Measurements from ENCODE around the gene TMEM178B.
"Not testable (repeated sequence)": the region's sequence is repeated elsewhere in the genome, so short reads cannot be mapped to it uniquely, and the experiment has no call there.

TMEM178B gene

GRCh38 chr7:141074997-141075396 is 1.1 kb downstream of the TMEM178B start:
- Histone ChIP-seq H3K4me1 (ENCODE audit: control insufficient read depth, insufficient read depth, low read length, unreplicated experiment) (peaks cover 8% of the 10 kb centered on the region), H3K36me3 (ENCODE audit: insufficient read depth, low read length) (no peaks in the 10 kb centered on the region), H3K27me3 (ENCODE audit: insufficient read depth, low read length) (peaks cover 82% of the 10 kb centered on the region), H3K27ac (ENCODE audit: low read depth, low read length) (no peak overlapping the region), H2AFZ (ENCODE audit: low read length, unreplicated experiment) (no peak overlapping the region), H3K4me3 (ENCODE audit: low read depth, low read length) (no peak overlapping the region), H3K79me2 (ENCODE audit: control insufficient read depth, insufficient read depth, low read length, unreplicated experiment) (no peaks in the 10 kb centered on the region)

- Histone ChIP-seq H3K4me3 (ENCODE audit: low read depth, low read length) (no peak overlapping the region), H2AFZ (ENCODE audit: low read length, unreplicated experiment) (no peak overlapping the region), H3K27ac (ENCODE audit: low read depth, low read length) (no peak overlapping the region), H3K36me3 (ENCODE audit: insufficient read depth, low read length) (no peaks in the 10 kb centered on the region), H3K4me1 (ENCODE audit: control insufficient read depth, insufficient read depth, low read length, unreplicated experiment) (peaks cover 8% of the 10 kb centered on the region), H3K79me2 (ENCODE audit: control insufficient read depth, insufficient read depth, low read length, unreplicated experiment) (no peaks in the 10 kb centered on the region), H3K27me3 (ENCODE audit: insufficient read depth, low read length) (peaks cover 70% of the 10 kb centered on the region)
These were observed 2.5 kb downstream of the TMEM178B start for GRCh38 chr7:141076377-141076776.

GRCh38 chr7:141079219-141079618 is 5.4 kb downstream of the TMEM178B start:
- Histone ChIP-seq H3K27me3 (ENCODE audit: insufficient read depth, low read length) (peaks cover 43% of the 10 kb centered on the region), H3K79me2 (ENCODE audit: control insufficient read depth, insufficient read depth, low read length, unreplicated experiment) (no peaks in the 10 kb centered on the region), H3K4me1 (ENCODE audit: control insufficient read depth, insufficient read depth, low read length, unreplicated experiment) (no peaks in the 10 kb centered on the region), H2AFZ (ENCODE audit: low read length, unreplicated experiment) (no peak overlapping the region), H3K36me3 (ENCODE audit: insufficient read depth, low read length) (no peaks in the 10 kb centered on the region), H3K4me3 (ENCODE audit: low read depth, low read length) (no peak overlapping the region), H3K27ac (ENCODE audit: low read depth, low read length) (no peak overlapping the region)

DNA sequence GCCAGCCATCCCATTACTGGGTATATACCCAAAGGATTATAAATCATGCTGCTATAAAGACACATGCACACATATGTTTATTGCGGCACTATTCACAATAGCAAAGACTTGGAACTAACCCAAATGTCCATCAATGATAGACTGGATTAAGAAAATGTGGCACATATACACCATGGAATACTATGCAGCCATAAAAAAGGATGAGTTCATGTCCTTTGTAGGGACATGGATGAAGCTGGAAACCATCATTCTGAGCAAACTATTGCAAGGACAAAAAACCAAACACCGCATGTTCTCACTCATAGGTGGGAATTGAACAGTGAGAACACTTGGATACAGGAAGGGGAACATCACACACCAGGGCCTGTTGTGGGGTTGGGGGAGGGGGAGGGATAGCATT is 15.6 kb downstream of the TMEM178B start:
- H3K36me3 ChIP-seq (ENCODE audit: insufficient read depth, low read length); H2AFZ ChIP-seq (ENCODE audit: low read length, unreplicated experiment); H3K4me1 ChIP-seq (ENCODE audit: control insufficient read depth, insufficient read depth, low read length, unreplicated experiment); H3K27me3 ChIP-seq (ENCODE audit: insufficient read depth, low read length); H3K27ac ChIP-seq (ENCODE audit: low read depth, low read length); H3K79me2 ChIP-seq (ENCODE audit: control insufficient read depth, insufficient read depth, low read length, unreplicated experiment); H3K4me3 ChIP-seq (ENCODE audit: low read depth, low read length): not testable (repeated sequence)

GRCh38 chr7:141094336-141095070 is 20.6 kb downstream of the TMEM178B start:
- H3K36me3 ChIP-seq (ENCODE audit: insufficient read depth, low read length), result no peaks in the 10 kb centered on the region
- no peak overlapping the region for H3K4me3 ChIP-seq (ENCODE audit: low read depth, low read length)
- no peaks in the 10 kb centered on the region for H3K4me1 ChIP-seq (ENCODE audit: control insufficient read depth, insufficient read depth, low read length, unreplicated experiment)
- H3K27ac ChIP-seq (ENCODE audit: low read depth, low read length), result no peak overlapping the region
- no peak overlapping the region for H2AFZ ChIP-seq (ENCODE audit: low read length, unreplicated experiment)
- H3K27me3 ChIP-seq (ENCODE audit: insufficient read depth, low read length), result peaks cover 3% of the 10 kb centered on the region; the same call in 1 of the 2 replicates
- no peaks in the 10 kb centered on the region for H3K79me2 ChIP-seq (ENCODE audit: control insufficient read depth, insufficient read depth, low read length, unreplicated experiment)

DNA sequence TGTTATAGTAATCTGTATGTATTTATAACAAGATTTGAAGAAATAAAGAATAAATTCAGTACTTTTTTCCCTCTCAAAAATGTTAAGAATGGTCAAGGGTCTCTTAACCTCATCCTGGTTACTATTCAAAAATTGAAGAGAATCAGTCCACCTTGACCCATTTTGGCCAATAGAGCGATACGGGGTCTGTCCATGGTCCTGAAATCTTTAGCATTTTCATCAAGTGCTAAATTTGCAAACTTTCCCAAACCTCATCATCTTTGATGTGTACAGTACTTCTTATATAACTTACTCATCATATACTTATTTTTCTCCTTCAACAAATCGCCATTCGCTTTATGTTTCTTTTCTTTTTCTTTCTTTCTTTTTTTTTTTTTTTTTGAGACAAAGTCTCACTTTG is 23.6 kb downstream of the TMEM178B start:
- Histone ChIP-seq H3K36me3 (ENCODE audit: insufficient read depth, low read length) (no peaks in the 10 kb centered on the region), H3K79me2 (ENCODE audit: control insufficient read depth, insufficient read depth, low read length, unreplicated experiment) (no peaks in the 10 kb centered on the region), H3K27ac (ENCODE audit: low read depth, low read length) (no peak overlapping the region), H3K27me3 (ENCODE audit: insufficient read depth, low read length) (no peaks in the 10 kb centered on the region), H3K4me3 (ENCODE audit: low read depth, low read length) (no peak overlapping the region), H3K4me1 (ENCODE audit: control insufficient read depth, insufficient read depth, low read length, unreplicated experiment) (no peaks in the 10 kb centered on the region), H2AFZ (ENCODE audit: low read length, unreplicated experiment) (no peak overlapping the region)

- no peak overlapping the region for H3K4me3 ChIP-seq (ENCODE audit: low read depth, low read length)
- H2AFZ ChIP-seq (ENCODE audit: low read length, unreplicated experiment), result no peak overlapping the region
- H3K4me1 ChIP-seq (ENCODE audit: control insufficient read depth, insufficient read depth, low read length, unreplicated experiment), result no peaks in the 10 kb centered on the region
- no peaks in the 10 kb centered on the region for H3K27me3 ChIP-seq (ENCODE audit: insufficient read depth, low read length)
- H3K79me2 ChIP-seq (ENCODE audit: control insufficient read depth, insufficient read depth, low read length, unreplicated experiment), result no peaks in the 10 kb centered on the region
- no peak overlapping the region for H3K27ac ChIP-seq (ENCODE audit: low read depth, low read length)
- no peaks in the 10 kb centered on the region for H3K36me3 ChIP-seq (ENCODE audit: insufficient read depth, low read length)
These were observed 28.6 kb downstream of the TMEM178B start for GRCh38 chr7:141102436-141102835.

DNA sequence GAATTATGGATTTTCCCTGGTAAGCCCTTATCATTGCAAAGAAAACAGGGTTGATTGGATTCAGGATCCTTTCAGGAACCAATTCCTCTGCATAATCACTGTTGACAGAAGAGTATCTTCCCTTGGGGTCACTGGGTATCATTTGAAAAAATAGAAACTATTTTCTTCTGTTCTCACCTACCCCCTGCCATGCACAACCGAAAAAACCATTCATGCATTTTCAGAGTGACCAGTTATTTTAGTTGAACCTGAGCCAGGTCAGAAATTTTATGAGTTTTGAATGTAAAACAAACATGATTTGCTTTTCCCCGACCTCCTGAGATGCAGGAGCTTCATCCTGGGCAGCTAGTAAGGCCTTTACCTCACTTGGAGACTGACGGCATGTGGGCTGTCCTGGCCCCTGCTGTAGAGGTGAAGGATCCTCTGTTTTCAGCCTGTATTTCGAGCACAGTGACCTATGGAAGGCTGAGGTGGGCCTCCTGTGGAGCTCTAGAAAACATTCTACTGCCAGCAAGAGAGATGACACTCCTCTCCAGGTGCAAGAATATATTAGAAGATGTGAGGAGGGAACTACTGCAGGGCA is 30.1 kb downstream of the TMEM178B start:
- Histone ChIP-seq H3K4me1 (ENCODE audit: control insufficient read depth, insufficient read depth, low read length, unreplicated experiment) (no peaks in the 10 kb centered on the region), H3K36me3 (ENCODE audit: insufficient read depth, low read length) (no peaks in the 10 kb centered on the region), H2AFZ (ENCODE audit: low read length, unreplicated experiment) (no peak overlapping the region), H3K27ac (ENCODE audit: low read depth, low read length) (no peak overlapping the region), H3K79me2 (ENCODE audit: control insufficient read depth, insufficient read depth, low read length, unreplicated experiment) (no peaks in the 10 kb centered on the region), H3K4me3 (ENCODE audit: low read depth, low read length) (no peak overlapping the region), H3K27me3 (ENCODE audit: insufficient read depth, low read length) (no peaks in the 10 kb centered on the region)

- Histone ChIP-seq H3K79me2 (ENCODE audit: control insufficient read depth, insufficient read depth, low read length, unreplicated experiment) (no peaks in the 10 kb centered on the region), H3K36me3 (ENCODE audit: insufficient read depth, low read length) (no peaks in the 10 kb centered on the region), H2AFZ (ENCODE audit: low read length, unreplicated experiment) (no peak overlapping the region), H3K4me1 (ENCODE audit: control insufficient read depth, insufficient read depth, low read length, unreplicated experiment) (no peaks in the 10 kb centered on the region), H3K27me3 (ENCODE audit: insufficient read depth, low read length) (no peaks in the 10 kb centered on the region), H3K27ac (ENCODE audit: low read depth, low read length) (no peak overlapping the region), H3K4me3 (ENCODE audit: low read depth, low read length) (no peak overlapping the region)
These were observed 39.3 kb downstream of the TMEM178B start for GRCh38 chr7:141113131-141113530.

DNA sequence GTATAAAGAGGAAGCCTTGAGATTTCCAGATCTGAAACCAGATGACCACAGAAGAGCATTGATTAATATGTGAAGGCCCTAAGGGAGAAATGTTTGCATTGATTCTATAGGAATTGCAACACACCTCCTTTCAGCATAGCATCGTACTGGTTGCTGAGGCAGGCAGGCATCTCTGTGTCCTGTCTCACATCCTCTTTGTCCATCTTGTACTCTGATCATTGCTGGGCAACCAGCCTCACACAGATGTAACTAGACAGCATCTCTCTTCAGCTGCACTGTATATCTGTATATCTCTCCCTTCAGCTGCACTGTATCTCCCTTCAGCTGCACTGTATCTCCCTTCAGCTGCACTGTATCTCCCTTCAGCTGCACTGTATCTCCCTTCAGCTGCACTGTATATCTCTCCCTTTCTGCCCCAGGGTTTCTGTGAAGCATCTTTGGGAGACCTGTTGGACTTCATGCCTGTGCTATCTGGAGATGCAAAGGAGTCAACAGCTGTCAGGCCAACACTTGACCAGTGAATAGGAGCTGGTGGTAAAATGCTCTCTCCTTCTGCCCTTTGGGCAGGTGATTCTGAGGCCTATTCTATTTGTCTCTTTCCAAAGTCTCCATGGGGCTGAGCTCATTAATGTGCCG is 40.3 kb downstream of the TMEM178B start:
- Histone ChIP-seq H3K27ac (ENCODE audit: low read depth, low read length) (no peak overlapping the region), H3K4me3 (ENCODE audit: low read depth, low read length) (no peak overlapping the region), H3K4me1 (ENCODE audit: control insufficient read depth, insufficient read depth, low read length, unreplicated experiment) (no peaks in the 10 kb centered on the region), H3K79me2 (ENCODE audit: control insufficient read depth, insufficient read depth, low read length, unreplicated experiment) (no peaks in the 10 kb centered on the region), H2AFZ (ENCODE audit: low read length, unreplicated experiment) (no peak overlapping the region), H3K27me3 (ENCODE audit: insufficient read depth, low read length) (no peaks in the 10 kb centered on the region), H3K36me3 (ENCODE audit: insufficient read depth, low read length) (no peaks in the 10 kb centered on the region)

DNA sequence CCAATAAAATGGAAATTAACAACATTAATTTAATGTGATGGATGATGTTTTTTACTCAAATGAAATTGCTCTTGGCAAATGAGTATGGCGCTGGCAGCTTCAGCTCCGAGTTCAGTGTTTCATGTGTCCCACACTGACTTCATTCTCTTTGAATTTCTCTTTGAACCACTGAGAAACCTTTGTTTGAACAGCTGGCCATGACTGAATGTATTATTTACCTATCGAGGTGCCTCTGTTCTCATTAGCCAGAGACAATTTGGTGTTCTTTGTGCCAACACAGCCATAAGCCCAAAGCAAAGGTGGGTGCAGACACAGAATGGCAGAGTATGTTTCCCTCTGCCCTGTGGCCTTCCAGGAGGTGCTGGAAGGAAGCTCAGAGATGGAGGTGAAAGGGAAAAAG is 42.1 kb downstream of the TMEM178B start:
- Histone ChIP-seq H3K79me2 (ENCODE audit: control insufficient read depth, insufficient read depth, low read length, unreplicated experiment) (no peaks in the 10 kb centered on the region), H3K4me3 (ENCODE audit: low read depth, low read length) (no peak overlapping the region), H3K4me1 (ENCODE audit: control insufficient read depth, insufficient read depth, low read length, unreplicated experiment) (no peaks in the 10 kb centered on the region), H3K27me3 (ENCODE audit: insufficient read depth, low read length) (no peaks in the 10 kb centered on the region), H3K36me3 (ENCODE audit: insufficient read depth, low read length) (no peaks in the 10 kb centered on the region), H2AFZ (ENCODE audit: low read length, unreplicated experiment) (no peak overlapping the region), H3K27ac (ENCODE audit: low read depth, low read length) (no peak overlapping the region)

All from ACC112 (cell line).